PC-3 (cell line): ENCODE data around the gene RNF212B.

Experiments
- CTCF ChIP-seq: fragments of 300-600 bp; sonication (generic); conservative IDR thresholded peaks from 2 replicates; pipeline ENCODE4 v1.5.1; 2017; ENCODE audit warnings: antibody characterized with exemption, low read depth, mild to moderate bottlenecking, low read length
- EZH2 ChIP-seq: fragments of 300-600 bp; sonication (generic); IDR thresholded peaks from one replicate; pipeline ENCODE4 v1.6.1; 2017; ENCODE audit warnings: antibody characterized with exemption, mild to moderate bottlenecking, low read length; ENCODE audit not compliant: unreplicated experiment
- EZH2phosphoT487 ChIP-seq: fragments of 300-600 bp; sonication (generic); IDR thresholded peaks from 2 replicates; pipeline ENCODE4 v1.6.1; 2018; ENCODE audit warnings: mild to moderate bottlenecking, antibody characterized with exemption, low read length, borderline replicate concordance

GRCh38 chr14:23319746-23320583 lies 82.2 kb downstream of the RNF212B start:
- TF ChIP-seq CTCF (no peak), EZH2phosphoT487 (no peak), EZH2 (no peak)
